Posterior cingulate gyrus (tissue), 11 donors: ENCODE measurements around the gene SLC30A4.
A peak's percentile ranks its signal among the peaks of the same experiment; 100 is the strongest.
"Not testable (repeated sequence)": the region's sequence is repeated elsewhere in the genome, so short reads cannot be mapped to it uniquely, and the experiment has no call there.

Experiments
- DNase-seq, 10 donors: peaks; one replicate each; pipeline versions ENCODE4 v3.0.0 to v3.0.0-alpha.2; 2020 to 2021; ENCODE audit warnings: mixed read lengths in 3 of 10
- intact Hi-C: fragments of 100-400 bp; cut with DNase I; formaldehyde crosslinking; loops from one replicate; pipeline ENCODE4 v1.15.1; 2023

The SLC30A4 gene

GRCh38 chr15:45510758-45511280, 11.7 kb downstream of the SLC30A4 start:
- intact Hi-C loops, result no loop called here
- DNase-seq, result no peak

- DNase-seq, intact Hi-C loops: not testable (repeated sequence)
Measured at GRCh38 chr15:45507143-45507542, 15.4 kb downstream of the SLC30A4 start.

- intact Hi-C loops, result no loop called here
- DNase-seq, result no peak
Measured at GRCh38 chr15:45499426-45499825, 23.1 kb downstream of the SLC30A4 start.

- intact Hi-C loops, result no loop called here
- no peak for DNase-seq
Measured at GRCh38 chr15:45498701-45499100, 23.9 kb downstream of the SLC30A4 start.

- intact Hi-C loops, result no loop called here
- DNase-seq, result no peak
Measured at GRCh38 chr15:45497261-45497660, 25.3 kb downstream of the SLC30A4 start.

GRCh38 chr15:45496658-45497057, 25.9 kb downstream of the SLC30A4 start:
- intact Hi-C loops, result no loop called here
- DNase-seq, result no peak

- no peak for DNase-seq
- intact Hi-C loops, result no loop called here
Measured at GRCh38 chr15:45495588-45495987, 27.0 kb downstream of the SLC30A4 start.

- intact Hi-C loops, result no loop called here
- no peak for DNase-seq
Measured at GRCh38 chr15:45489690-45490238, 32.8 kb downstream of the SLC30A4 start.

- DNase-seq, result no peak
- intact Hi-C loops, result no loop called here
Measured at GRCh38 chr15:45486317-45486716, 36.2 kb downstream of the SLC30A4 start.

- no peak for DNase-seq
- intact Hi-C loops, result no loop called here
Measured at GRCh38 chr15:45481135-45481534, 41.4 kb downstream of the SLC30A4 start.

- intact Hi-C loops, result no loop called here
- no peak for DNase-seq
Measured at GRCh38 chr15:45476410-45476809, 46.1 kb downstream of the SLC30A4 start.

- DNase-seq, result no peak
- intact Hi-C loops, result no loop called here
Measured at GRCh38 chr15:45474799-45475198, 47.8 kb downstream of the SLC30A4 start.

- DNase-seq, result no peak
- intact Hi-C loops, result no loop called here
Measured at GRCh38 chr15:45473068-45473467, 49.5 kb downstream of the SLC30A4 start.

GRCh38 chr15:45471151-45471550, 51.4 kb downstream of the SLC30A4 start:
- intact Hi-C loops, result no loop called here

GRCh38 chr15:45469441-45469840, 53.1 kb downstream of the SLC30A4 start:
- no peak for DNase-seq
- intact Hi-C loops, result no loop called here

More at GRCh38 chr15:45471151-45471550, 51.4 kb downstream of the SLC30A4 start:
- no peak for DNase-seq

GRCh38 chr15:45469027-45469426, 53.5 kb downstream of the SLC30A4 start:
- intact Hi-C loops, result no loop called here
- no peak for DNase-seq

GRCh38 chr15:45468294-45468693, 54.3 kb downstream of the SLC30A4 start:
- DNase-seq, result no peak
- intact Hi-C loops, result no loop called here

GRCh38 chr15:45458746-45459403, 63.7 kb downstream of the SLC30A4 start:
- peak in 9 of 10 donors; percentile 40 to 93 (median 78) for DNase-seq
- intact Hi-C loops, result loop anchor here (1.0 to 5.0 kb wide), 4 partner anchors 64 to 155 kb away; partner anchors contain the start of genes BLOC1S6 and SLC30A4

- intact Hi-C loops, result loop anchor here (1.0 to 5.0 kb wide), 5 partner anchors 28 to 156 kb away; partner anchors contain the start of genes BLOC1S6 and SLC30A4
- peak in 8 of 10 donors; percentile 45 to 91 (median 70) for DNase-seq
Measured at GRCh38 chr15:45457641-45458539, 64.7 kb downstream of the SLC30A4 start.

- intact Hi-C loops, result loop anchor here (1.0 to 5.0 kb wide), 2 partner anchors 27 to 150 kb away; no protein-coding TSS in a partner anchor
- DNase-seq, result no peak
Measured at GRCh38 chr15:45457220-45457619, 65.3 kb downstream of the SLC30A4 start.
